Cardiac muscle cell (in vitro differentiated cells and primary cell): Measurements from ENCODE around the gene ZFP36L2. TPM values are rescaled to one million over a fixed set of nuclear protein-coding genes. Genes with fewer than 3 reads are reported as not detected.

ENCODE experiments used
- DNase-seq, 2 donors: peaks; one replicate each; pipeline versions ENCODE4 v3.0.0 to v3.0.0-alpha.2; 2010 to 2017; ENCODE audit warnings: low read depth in 1 of 2, low spot score in 1 of 2
- H3K27ac ChIP-seq: fragments of 200-600 bp; sonication (generic); 2 replicates; pipeline ENCODE4 v1.5.1; 2016
- H3K27me3 ChIP-seq: fragments of 200-600 bp; sonication (generic); 2 replicates; pipeline ENCODE4 v1.6.0; 2016; ENCODE audit warnings: control low read depth
- H3K36me3 ChIP-seq: fragments of 200-600 bp; sonication (generic); 2 replicates; pipeline ENCODE4 v1.5.1; 2016; ENCODE audit warnings: control low read depth
- H3K4me1 ChIP-seq: fragments of 200-600 bp; sonication (generic); 2 replicates; pipeline ENCODE4 v1.8.1; 2017; ENCODE audit warnings: low read depth, mild to moderate bottlenecking, mixed run types
- H3K4me3 ChIP-seq: fragments of 200-600 bp; sonication (generic); 2 replicates; pipeline ENCODE4 v1.5.1; 2016; ENCODE audit warnings: mild to moderate bottlenecking
- H3K9me3 ChIP-seq: fragments of 200-600 bp; sonication (generic); 2 replicates; pipeline ENCODE4 v1.5.1; 2017; ENCODE audit warnings: low read depth, mild to moderate bottlenecking, control low read depth
- polyA plus RNA-seq: library from polyadenylated mRNA; unstranded; fragments of >200 nt; fragmentation: Nextera tagmentation; extraction: Ambion mirVana; gene quantifications from 2 replicates; pipeline ENCODE4 v1.2.1, GENCODE V29; 2016
- total RNA-seq: library from RNA; depleted of rRNA; stranded (reverse); fragments of >200 nt; gene quantifications from 2 replicates; pipeline ENCODE4 v1.2.3, GENCODE V29; 2016
- TF ChIP-seq, protein P1 (sequence below): IDR thresholded peaks from 2 replicates; pipeline ENCODE4 v1.5.1; 2012; ENCODE audit warnings: low read depth, mild to moderate bottlenecking, low read length

ZFP36L2 gene
- total and polyA plus RNA-seq, 2 experiments from 2014 or later = 27.6 to 73.9 TPM

DNA sequence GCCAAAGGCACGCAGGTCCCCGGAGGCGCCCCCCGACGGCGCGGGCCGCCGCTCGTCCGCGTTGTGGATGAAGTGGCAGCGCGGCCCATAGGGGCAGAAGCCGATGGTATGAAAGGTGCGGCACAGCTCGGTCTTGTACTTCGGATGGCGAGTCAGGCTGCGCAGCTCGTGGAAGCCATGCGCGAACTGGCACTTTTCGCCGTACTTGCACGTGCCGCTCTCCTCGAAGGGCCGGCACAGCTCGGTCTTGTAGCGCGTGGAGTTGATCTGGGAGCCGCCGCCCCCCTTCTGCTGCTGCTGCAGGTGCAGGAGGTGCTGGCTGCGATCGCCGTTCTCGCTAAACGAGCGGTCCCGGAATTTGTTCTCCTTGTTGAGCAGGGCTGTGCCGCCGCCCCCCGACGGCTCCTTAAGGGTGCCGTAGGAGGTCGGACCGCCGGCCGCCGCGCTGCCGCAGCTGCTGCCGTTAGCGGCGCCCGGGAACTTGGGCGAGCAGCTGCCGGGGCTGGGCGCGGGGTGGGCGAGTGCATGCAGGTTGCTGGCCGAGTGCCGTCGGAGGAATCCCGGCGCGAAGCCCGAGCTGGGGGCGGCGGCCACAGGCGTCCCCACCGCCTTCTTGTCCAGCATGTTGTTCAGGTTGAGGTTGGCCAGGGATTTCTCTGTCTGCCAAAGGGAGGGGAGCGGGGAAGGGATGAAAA, 1.2 kb downstream of the ZFP36L2 start:
- peak overlapping the region; percentile 84 for H3K4me3 ChIP-seq
- H3K9me3 ChIP-seq = no peaks in the 10 kb centered on the region
- peaks cover 11% of the 10 kb centered on the region for H3K36me3 ChIP-seq
- H3K4me1 ChIP-seq = peaks cover 51% of the 10 kb centered on the region
- peak; percentile 45 to 83 for DNase-seq
- peak overlapping the region; percentile 94 for H3K27ac ChIP-seq
- H3K27me3 ChIP-seq = no peaks in the 10 kb centered on the region
- TF ChIP-seq, protein P1, sequence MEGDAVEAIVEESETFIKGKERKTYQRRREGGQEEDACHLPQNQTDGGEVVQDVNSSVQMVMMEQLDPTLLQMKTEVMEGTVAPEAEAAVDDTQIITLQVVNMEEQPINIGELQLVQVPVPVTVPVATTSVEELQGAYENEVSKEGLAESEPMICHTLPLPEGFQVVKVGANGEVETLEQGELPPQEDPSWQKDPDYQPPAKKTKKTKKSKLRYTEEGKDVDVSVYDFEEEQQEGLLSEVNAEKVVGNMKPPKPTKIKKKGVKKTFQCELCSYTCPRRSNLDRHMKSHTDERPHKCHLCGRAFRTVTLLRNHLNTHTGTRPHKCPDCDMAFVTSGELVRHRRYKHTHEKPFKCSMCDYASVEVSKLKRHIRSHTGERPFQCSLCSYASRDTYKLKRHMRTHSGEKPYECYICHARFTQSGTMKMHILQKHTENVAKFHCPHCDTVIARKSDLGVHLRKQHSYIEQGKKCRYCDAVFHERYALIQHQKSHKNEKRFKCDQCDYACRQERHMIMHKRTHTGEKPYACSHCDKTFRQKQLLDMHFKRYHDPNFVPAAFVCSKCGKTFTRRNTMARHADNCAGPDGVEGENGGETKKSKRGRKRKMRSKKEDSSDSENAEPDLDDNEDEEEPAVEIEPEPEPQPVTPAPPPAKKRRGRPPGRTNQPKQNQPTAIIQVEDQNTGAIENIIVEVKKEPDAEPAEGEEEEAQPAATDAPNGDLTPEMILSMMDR = no peak

DNA sequence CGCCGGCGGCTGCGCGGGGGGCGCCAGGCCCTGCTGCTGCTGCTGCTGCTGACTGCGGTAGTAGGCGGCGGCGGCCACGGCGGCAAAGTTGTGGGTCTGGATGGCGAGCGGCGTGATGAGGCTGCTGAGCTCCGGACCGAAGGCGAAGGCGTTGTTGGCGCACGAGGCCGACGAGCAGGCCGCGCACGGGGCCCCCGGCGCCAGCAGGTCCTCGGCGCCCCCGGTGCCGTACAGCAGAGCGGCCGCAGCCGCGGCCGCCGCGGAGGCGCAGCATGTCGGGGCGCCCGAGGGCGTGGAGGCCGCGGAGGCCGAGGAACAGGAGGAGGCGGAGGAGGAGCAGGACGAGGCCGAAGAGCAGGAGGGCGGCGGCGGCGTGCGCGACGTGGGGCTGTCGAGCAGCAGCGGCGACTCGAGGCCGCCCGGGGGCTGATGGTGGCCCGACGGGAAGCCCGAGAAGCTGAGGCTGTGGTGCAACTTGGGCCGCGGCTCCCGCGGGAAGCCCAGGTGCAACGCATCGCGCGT, 1.8 kb downstream of the ZFP36L2 start:
- H3K4me3 ChIP-seq = peak overlapping the region; percentile 84
- TF ChIP-seq, protein P1 = no peak
- peaks cover 11% of the 10 kb centered on the region for H3K36me3 ChIP-seq
- peak overlapping the region; percentile 94 for H3K27ac ChIP-seq
- peaks cover 54% of the 10 kb centered on the region for H3K4me1 ChIP-seq
- DNase-seq = peak; percentile 47 to 64
- H3K27me3 ChIP-seq = no peaks in the 10 kb centered on the region
- no peaks in the 10 kb centered on the region for H3K9me3 ChIP-seq

DNA sequence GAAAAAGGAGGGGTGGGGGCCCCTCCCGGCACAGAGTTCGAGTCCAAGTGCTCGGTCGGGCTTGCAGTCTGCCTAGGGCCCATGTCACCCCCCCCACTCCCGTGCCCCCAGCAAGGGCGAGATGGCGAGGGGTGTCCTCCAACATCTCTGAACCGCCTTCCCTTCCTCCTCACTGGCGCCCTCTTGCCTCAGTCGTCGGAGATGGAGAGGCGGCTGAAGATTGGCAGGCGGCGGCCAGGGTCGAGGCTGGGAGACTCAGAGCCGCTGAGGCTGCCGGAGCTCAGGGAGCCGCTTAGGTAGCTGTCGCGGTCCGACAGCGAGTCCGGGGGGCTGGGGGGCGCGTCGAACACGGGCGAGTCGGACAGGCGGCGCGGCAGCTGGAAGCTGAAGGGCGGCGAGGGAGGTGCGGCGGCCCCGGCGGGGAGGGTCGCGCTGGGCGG, 2.3 kb downstream of the ZFP36L2 start:
- peak overlapping the region; percentile 84 for H3K4me3 ChIP-seq
- peak overlapping the region; percentile 94 for H3K27ac ChIP-seq
- H3K4me1 ChIP-seq = peaks cover 59% of the 10 kb centered on the region
- no peaks in the 10 kb centered on the region for H3K27me3 ChIP-seq
- TF ChIP-seq, protein P1 = peak; percentile 45
- no peaks in the 10 kb centered on the region for H3K9me3 ChIP-seq
- H3K36me3 ChIP-seq = peaks cover 11% of the 10 kb centered on the region
- peak; percentile 81 to 87 for DNase-seq

DNA sequence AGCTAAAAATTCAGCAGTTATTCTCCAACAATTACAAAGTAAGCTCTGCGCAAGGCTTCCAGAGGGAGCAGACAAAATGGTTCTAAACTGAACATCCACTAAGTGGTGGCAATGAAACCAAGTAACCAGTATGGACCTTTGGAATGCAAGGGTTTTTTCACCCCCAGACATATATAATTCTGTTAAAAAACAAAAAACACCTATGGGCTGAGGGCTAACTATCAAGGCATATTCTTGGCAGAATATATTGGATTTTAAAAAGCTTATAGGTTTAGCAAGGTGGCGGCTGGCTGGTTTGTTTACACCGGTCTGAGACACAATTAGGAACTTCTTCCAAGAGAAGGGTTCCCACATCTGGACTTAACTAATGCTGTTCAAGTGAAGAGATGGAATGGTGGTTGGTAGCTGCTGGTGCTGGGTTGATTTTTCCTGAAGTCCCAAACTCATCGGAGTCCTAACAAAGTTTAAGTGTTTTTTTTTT, 2.8 kb downstream of the ZFP36L2 start:
- Histone ChIP-seq H3K27me3 (no peaks in the 10 kb centered on the region), H3K9me3 (no peaks in the 10 kb centered on the region), H3K4me3 (peak overlapping the region; percentile 84), H3K27ac (peak overlapping the region; percentile 98), H3K4me1 (peaks cover 62% of the 10 kb centered on the region), H3K36me3 (peaks cover 11% of the 10 kb centered on the region)
- TF ChIP-seq, protein P1 = no peak
- DNase-seq = peak in 1 of 2 donors; percentile 57

DNA sequence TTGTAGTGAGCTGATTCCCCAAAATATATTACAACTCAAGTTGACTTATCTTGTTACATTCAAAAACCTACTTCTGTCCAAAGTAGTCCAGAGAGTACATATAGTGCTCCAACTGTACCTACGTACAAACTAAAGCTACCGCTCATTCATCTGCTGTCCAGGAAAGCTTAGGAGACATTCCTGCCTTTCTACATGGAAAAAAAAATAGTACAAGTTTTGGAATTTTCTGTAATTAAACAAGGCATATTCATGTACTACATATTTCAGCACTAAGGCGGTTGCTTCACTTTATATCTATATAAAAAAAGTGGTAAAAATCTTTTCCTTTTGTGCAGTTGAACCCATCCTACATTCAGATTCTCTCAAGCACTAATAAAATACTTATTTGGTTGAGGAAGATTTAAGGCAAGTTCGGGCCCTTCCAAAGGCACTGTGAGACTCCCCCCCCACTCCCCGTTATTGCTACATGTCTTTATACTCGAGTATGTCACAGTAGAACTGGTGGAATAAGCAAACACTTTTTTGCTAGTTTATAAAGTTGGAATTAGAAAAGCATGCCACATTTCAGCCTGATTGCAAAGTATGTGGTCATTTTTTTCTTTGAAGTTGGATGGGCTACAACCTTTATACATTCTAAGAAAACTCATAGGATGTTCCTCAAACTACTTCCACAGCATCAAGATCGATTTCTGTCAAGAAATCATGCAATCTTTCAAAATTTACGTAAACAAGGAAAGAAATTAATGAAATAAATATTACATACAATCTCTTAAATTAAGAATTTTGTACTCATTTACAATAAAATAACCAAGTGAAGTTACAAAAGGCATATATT, 3.7 kb downstream of the ZFP36L2 start:
- Histone ChIP-seq H3K27me3 (no peaks in the 10 kb centered on the region), H3K36me3 (peaks cover 11% of the 10 kb centered on the region), H3K4me1 (peaks cover 61% of the 10 kb centered on the region), H3K4me3 (peak overlapping the region; percentile 84), H3K9me3 (no peaks in the 10 kb centered on the region), H3K27ac (peak overlapping the region; percentile 98)
- TF ChIP-seq, protein P1 = no peak
- DNase-seq = peak in 1 of 2 donors; percentile 56
